ENCODE measurements around the gene CALHM6.

DNA sequence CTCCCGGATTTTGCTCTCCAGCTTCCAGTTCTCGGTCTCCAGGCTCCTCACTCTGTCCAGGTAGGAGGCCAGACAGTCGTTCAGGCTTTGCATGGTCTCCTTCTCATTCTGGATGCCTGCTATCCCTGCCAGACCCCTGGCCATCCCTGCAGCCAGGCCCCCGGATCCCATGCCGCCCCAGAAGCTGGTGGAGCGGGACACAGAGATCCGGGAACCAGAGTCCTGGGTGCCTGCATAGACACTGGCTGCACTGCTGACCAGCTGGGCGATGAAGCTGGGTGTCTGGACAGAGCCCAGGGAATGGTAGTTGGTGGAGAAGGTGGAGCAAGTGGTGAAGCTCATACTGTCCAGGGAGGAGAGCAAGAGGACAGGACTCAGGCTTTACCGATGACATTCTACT lies 2.9 kb upstream of the CALHM6 start:
- TF ChIP-seq POLR2A (IDR thresholded peaks at IDR 0.05; ENCODE audit: low read depth, low read length) = no peak
- TF ChIP-seq TAF1 (IDR thresholded peaks at IDR 0.05; ENCODE audit: low read depth, low read length) = no peak
- TF ChIP-seq POLR2AphosphoS5 (IDR thresholded peaks at IDR 0.05; ENCODE audit: low read depth, low read length) = no peak

Measured in GM12891 (cell line).